Upper lobe of left lung (tissue), 4 donors: Measurements from ENCODE around the gene ADAD2.

Experiments used
- EP300 ChIP-seq, 4 donors: sonication (generic); formaldehyde crosslinking; IDR thresholded peaks; one replicate each; pipeline ENCODE4 v1.5.1; 2017; ENCODE audit warnings: antibody characterized with exemption in 4 of 4, control low read depth in 2 of 4
- POLR2A ChIP-seq, 4 donors: fragments of 450-650 bp; IDR thresholded peaks; one replicate each; pipeline ENCODE4 v1.5.1; 2016 to 2017; ENCODE audit warnings: antibody characterized with exemption in 4 of 4, mild to moderate bottlenecking in 2 of 4
- TF ChIP-seq, protein P1 (sequence below), 6 experiments: fragments of 450-650 bp in 4 of 6; fragments of 200-600 bp in 2 of 6; sonication (generic) in 2 of 6; IDR thresholded peaks; one replicate each; pipeline ENCODE4 v1.5.1; 2016 to 2019; ENCODE audit warnings: antibody characterized with exemption in 6 of 6

DNA sequence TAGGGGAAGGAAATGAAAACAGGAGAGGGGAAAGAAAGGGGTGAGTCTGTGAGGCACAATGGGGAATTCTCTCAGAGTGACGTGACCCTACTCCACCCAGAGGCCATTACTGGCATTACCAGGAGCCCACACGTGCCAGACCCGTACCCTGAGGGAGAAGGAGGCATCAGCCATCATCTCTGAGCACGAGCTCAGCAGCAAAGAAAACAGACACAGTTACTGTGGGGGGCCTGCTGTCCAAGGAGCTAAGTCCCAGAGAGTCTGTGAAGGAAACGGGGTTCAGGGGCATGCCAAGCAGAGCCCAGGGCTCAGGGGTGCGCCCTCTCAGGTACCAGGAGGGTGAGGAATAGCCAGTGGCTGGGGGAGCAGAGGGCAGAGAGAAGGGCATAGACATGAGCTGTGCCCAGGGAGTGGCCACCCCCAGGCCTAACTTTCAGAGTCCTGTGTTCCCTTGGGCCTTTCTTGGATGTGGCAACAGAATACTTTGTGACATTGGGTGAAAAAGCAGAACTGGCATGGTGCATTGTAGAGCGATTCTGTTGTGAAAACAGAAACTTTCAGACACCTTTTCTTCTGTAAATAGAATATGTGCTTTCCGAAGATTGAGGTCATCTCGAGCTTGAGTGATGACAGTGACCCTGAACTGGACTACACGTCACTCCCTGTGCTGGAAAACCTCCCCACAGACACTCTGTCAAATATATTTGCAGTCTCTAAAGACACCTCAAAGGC, 15.4 kb upstream of the ADAD2 start:
- no peak for TF ChIP-seq POLR2A (IDR thresholded peaks at IDR 0.05)
- TF ChIP-seq, protein P1, sequence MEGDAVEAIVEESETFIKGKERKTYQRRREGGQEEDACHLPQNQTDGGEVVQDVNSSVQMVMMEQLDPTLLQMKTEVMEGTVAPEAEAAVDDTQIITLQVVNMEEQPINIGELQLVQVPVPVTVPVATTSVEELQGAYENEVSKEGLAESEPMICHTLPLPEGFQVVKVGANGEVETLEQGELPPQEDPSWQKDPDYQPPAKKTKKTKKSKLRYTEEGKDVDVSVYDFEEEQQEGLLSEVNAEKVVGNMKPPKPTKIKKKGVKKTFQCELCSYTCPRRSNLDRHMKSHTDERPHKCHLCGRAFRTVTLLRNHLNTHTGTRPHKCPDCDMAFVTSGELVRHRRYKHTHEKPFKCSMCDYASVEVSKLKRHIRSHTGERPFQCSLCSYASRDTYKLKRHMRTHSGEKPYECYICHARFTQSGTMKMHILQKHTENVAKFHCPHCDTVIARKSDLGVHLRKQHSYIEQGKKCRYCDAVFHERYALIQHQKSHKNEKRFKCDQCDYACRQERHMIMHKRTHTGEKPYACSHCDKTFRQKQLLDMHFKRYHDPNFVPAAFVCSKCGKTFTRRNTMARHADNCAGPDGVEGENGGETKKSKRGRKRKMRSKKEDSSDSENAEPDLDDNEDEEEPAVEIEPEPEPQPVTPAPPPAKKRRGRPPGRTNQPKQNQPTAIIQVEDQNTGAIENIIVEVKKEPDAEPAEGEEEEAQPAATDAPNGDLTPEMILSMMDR (IDR thresholded peaks at IDR 0.05) = peak; percentile 58 to 92 (median 86)
- TF ChIP-seq EP300 (IDR thresholded peaks at IDR 0.05) = no peak
